ENCODE data around the gene BFSP2. TPM values are rescaled to one million over a fixed set of nuclear protein-coding genes. Genes with fewer than 3 reads are reported as not detected.

BFSP2 gene
- polyA plus RNA-seq, 4 donors = 0.69 TPM; not detected in 3

DNA sequence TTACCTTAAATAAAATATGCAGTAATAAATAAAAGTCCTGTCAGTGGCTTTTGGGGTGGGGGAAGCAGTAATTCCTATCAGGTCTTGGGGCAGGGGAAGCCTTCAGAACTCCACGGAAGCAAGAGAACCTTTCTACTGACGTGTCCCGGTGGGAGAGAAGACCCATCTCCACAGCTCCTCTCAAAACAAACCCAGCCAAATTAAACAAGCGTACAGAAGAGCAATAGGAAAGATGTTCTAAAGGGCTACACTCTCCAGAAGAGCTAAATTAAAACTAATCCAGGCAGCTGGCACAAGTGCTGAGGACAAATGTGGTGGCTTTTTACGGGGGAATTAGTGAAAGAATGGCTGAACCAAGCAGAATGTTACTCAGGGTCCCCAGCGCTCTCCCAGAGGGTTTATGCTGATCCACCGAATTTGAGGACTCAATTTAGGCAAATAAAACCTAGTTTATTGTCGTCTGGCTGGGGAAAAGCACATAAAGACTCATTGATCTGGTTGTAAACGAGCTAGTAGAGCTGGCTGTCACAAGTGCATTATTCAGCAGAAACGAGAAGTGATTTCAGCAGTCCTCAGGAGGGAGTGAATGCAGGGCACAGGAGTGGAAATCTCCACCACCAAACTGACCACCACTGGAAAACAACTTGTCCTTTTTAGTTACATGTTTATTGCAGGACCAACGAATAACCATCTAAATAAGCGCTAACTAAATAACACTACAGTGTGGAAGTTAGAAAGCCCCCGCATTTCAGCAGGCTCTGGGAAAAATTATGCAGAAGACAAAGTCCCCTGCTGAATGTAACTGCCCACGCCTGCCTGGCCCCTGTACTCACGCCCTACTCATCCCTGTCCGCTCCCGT, 13.5 kb downstream of the BFSP2 start:
- no peak for DNase-seq (ENCODE audit: low read depth in 4 of 4, low spot score in 3 of 4)

DNA sequence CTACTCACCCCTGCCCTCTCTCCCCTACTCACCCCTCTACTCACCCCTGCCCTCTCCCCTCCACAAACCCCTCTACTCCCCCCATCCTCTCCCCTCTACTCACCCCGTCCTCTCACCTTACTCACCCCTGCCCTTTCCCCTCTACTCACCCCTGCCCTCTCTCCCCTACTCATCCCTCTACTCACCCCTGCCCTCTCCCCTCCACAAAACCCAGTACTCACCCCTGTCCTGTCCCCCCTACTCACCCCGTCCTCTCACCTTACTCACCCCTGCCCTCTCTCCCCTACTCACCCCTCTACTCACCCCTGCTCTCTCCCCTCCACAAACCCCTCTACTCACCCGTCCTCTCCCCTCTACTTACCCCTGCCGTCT, 14.2 kb downstream of the BFSP2 start:
- no peak for DNase-seq (ENCODE audit: low read depth in 4 of 4, low spot score in 3 of 4)

DNA sequence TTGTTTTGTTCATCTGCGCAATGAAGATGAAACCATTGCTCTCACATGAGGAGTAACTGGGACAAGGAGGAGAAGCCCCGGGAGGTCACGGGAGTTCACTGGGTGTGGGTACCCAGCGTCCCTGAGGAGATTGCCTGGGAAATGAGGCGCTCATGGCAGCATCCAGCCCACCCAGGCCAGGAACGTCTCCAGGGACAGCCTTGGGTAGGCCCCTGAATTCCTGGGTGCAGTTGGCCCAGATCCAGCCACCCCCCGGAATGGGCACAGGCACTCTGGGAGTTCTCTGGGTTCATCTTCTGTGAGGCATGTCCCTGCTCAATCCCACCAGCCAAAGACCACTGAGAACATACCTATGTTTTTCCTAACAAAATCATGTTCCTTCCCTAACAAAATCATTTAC, 18.5 kb downstream of the BFSP2 start:
- DNase-seq (ENCODE audit: low read depth in 4 of 4, low spot score in 3 of 4) = no peak

DNA sequence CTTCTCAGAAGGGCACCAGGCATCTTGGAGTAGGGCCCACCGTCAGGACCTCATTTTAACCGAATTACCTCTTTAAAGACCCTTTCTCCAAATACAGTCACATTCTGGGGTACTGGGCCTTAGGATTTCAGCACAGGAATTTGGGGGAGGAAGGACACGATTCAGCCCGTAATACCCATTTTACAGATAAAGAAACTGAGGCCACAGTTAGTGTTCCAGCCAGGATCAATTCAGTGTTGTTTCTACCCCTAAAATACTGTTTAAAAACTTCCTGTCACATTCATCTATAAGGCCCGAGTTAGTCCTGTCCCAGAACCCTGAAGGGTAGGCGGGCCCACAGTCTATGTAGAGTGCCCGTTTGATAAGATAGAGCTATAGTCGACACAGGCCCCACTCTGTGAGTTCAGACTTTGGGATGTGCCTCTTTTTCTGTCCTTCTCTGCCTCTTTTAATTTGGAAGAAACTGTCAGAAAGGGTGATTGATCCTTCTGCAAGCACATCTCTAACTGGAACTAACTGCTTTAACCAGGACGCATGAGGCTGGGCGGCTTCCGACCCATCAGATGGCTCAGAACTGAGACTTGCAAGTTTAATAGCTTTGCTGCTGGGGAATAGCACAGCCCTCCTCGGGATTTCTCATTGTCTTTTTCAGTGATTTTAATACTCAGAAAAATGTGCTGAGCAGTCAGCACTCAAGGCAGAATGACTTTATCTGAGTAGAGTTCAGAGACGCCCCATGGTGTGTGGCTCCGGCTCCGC, 19.5 kb downstream of the BFSP2 start:
- DNase-seq (ENCODE audit: low read depth in 4 of 4, low spot score in 3 of 4) = no peak

DNA sequence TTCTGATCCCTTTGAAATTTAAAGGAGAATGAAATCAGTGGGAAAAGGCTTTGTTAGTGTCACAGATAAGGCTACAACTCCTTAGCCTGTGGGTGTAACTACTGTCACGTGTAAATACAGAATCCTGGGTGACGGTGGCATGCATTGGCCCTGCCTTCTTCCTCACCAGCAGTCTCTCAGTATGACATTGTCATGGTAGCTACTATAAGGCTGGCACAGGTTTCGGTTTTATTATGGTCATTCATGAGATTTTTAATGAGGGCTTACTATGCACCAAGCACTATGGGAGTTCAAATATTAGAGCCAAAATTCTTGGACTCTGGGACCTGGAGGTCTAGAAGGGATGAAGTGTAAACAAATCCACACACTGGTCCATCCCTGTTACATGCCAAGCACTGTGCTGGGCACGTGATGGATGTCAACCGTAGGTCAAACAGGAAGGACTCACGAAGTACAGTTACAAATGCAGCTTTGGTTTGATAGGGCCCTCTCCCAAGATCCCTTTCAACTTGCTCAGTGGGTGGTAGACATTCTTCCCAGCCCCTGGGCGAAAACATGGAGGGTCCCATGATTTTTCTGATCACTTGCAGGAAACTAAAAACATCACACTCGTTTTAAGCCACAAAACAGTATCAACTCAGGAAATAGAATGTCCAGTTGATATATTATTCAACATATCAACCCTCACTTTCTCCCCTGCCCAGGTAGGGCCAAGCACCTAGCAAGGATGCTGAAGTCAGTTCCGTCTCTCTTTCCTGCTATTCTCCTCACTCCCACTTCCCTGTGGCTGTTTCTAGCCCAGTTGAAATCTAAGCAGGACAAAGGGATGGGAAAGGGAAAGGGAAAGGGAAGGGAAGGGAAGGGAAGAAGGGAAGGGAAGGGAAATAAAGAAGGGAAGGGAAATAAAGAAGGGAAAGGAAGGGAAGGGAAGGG, 25.3 kb downstream of the BFSP2 start:
- DNase-seq (ENCODE audit: low read depth in 4 of 4, low spot score in 3 of 4) = no peak

DNA sequence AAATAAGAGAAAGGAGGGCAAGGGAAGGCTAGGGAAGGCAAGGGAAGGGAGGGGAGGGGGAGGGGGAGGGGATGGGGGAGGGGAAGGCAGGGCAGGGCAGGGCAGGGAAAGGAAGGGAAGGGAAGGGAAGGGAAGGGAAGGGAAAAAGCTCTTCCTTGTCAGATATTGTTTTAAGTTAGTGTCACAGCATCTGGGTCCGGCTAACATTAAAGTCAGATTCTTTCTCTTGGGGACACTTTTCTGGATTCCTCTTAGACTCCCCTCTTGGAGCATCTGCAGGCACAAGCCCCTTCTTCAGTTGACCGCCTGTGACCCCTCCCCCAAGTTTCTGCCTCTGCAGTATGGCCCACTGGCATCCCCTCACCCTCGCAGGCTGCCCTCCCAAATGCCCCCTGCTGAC, 26.0 kb downstream of the BFSP2 start:
- DNase-seq (ENCODE audit: low read depth in 4 of 4, low spot score in 3 of 4) = no peak

DNA sequence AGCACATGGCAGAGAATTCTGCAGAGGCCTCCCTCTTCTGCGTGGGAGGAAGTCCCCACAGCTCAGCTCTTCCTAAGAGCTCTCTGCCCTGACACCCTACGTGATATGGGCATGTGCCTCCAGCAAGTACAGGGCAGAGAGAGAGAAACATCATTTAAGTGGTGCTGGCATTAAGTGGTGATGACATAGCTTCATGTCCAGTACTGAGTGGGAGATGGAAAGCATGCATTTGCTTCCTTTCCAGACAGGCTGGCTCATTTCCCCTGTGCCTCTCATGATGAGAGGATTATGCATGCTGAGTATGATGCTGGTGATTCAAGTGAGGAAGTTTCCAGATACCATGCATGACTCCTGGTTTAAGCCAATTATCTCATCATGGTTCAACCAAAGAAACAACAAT, 26.9 kb downstream of the BFSP2 start:
- no peak for DNase-seq (ENCODE audit: low read depth in 4 of 4, low spot score in 3 of 4)

DNA sequence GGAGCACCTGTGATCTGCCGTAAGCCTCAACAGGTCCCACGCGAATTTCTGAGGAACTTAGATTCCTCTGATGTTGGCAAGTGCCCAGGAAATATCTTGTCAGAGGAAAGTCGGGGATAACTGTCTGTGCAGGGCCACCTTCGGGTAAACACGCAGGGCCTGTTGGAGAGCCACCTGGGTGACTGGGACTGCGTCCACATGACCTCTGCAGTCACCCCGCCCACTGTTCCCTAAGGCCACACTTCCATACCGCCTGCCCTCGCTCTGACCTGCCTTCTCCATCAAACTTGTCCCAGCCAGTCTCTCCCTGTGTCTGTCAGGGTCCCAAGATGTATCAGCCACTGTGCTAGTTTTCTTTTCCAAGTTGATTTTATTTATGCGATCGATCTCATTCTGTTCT, 28.7 kb downstream of the BFSP2 start:
- no peak for DNase-seq (ENCODE audit: low read depth in 4 of 4, low spot score in 3 of 4)

DNA sequence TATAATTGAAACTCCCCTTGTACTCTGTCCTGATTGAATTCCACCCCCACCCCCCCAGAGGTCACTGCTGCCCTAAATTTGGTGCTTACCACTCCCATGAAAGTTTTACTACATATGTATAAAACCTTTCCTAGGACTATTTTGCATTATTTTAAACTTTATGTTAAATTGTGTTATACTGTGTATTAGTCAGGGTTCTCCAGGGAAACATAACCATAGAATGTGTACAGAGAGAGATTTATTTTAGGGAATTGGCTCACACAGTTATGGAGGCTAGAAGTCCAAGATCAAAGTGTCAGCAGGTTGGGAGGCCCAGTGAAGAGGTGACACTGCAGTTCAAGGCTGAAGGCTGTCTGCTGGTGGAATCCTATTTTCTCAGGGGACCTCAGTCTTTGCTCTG, 29.2 kb downstream of the BFSP2 start:
- DNase-seq (ENCODE audit: low read depth in 4 of 4, low spot score in 3 of 4) = no peak

DNA sequence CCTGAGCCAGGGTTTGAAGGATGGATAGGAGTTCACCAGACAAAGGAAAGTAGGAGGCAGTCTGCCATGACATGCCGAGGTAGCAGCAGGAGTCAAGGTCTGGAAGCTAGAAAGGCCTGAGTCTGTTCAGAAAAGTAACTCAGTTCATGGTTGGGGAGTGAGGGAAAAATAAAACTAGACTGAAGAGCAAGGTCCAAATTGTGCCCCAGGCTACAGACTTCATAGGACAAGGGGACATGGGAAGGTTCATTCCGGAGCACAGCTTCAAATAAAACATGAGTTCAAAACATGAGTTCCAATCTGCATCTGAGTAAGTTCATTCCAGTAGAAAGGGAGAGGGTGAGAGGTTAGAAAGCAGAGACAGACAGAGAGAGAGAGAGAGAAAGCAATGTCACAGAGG, 39.7 kb downstream of the BFSP2 start:
- DNase-seq (ENCODE audit: low read depth in 4 of 4, low spot score in 3 of 4) = no peak

DNA sequence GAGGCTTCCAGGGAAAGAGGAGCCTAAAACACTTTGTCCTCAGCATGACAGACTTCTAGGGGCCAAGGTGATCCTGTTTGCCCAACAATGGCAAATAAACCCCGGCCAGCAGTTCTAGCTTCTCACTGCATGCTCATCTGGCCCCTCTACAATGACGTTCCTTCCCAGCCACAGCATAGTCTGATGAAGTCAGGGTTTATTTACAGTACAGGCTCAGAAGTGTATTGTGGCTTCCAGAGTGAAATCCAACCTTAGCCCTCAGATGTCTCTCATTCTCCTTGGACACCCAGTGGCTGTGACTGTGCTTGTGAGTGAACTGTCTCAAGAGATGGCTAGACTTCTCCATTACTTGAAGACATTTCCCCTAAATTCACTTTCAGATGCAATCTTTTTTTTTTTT, 40.8 kb downstream of the BFSP2 start:
- no peak for DNase-seq (ENCODE audit: low read depth in 4 of 4, low spot score in 3 of 4)

DNA sequence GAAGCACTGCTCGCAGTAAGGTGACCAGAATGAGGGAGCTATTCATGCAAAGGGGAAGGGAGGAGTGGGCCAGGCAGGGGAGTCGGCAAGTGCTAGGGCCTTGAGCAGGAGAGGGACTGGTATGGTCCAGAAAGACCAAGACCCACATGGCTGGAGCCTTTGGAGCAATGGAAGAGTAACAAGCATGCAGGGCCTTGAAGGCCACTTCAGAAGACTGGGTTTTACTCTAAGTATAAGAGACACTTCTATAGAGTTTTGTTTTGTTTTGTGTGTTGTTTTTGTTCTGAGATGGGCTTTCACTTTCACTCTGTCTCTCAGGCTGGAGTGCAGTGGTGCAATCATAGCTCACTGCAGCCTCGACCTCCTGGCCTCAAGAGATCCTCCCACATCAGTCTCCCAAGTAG, 42.0 kb downstream of the BFSP2 start:
- DNase-seq (ENCODE audit: low read depth in 4 of 4, low spot score in 3 of 4) = no peak

DNA sequence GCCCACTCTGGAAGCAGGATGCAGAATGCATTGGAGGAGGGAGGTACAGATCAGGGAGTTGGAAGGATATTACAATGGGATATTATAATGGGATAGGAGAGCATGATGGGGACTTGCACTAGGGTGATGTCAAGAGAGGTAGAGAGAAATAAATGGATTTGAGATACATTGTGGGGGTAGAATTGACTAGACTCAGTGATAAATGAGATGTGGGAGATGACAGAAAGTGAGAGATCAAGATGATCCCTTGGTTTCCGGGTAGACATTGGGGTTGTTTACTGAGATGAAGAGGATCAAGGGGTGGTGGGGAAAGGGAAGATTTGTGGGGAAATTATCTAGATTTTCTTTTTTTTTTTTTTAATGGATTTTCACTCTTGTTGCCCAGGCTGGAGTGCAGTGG, 42.7 kb downstream of the BFSP2 start:
- DNase-seq (ENCODE audit: low read depth in 4 of 4, low spot score in 3 of 4) = no peak

DNA sequence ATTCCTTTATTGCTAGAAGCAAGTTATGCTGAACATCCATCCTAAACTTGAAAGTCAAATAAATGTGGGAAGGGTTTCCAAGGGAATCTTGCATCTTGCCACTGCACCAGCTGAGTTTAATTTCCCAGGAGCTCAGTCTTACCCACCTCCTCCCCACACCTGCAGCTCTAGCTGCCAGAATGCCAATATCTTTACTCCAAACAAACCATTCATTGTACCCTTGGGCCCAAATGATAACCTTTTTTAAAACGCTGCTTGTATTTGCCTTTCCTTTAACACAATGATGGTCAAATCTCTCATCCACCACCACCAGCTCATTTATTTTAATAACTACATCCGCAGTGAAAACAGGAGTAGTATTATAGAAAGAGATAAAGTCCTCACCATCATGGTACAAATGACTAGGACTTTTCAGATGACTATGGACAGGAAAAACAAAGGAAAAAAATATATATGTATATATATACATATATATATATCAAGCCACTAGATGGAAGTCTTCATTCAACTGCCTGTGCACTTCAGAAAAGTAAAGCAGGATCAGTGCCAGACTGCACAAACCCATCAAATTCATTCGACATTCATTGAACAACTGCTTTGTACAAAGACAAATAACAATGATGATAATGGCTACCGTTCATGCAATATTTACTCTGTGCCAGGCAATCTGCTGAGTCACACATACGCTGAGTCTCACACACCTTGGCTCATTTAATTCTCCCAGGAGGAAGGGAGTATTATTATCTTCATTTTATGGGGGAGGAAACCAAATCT, 44.0 kb downstream of the BFSP2 start:
- no peak for DNase-seq (ENCODE audit: low read depth in 4 of 4, low spot score in 3 of 4)

DNA sequence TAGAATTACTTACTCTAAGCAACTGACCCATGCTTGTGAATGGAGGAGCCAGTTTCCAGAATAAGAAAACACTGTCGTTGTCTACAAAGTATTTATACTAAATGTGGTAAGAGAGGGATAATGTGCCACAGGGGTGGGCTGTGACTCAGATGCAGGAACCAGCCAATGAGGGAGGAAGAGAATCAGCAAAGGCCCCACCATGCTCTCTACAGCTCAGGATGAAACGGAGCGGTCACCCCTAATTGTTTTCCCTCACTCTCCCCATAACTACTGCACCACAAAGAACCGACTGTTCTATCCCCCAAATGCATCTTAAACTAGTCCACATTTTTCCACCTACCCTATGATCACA, 44.5 kb downstream of the BFSP2 start:
- no peak for DNase-seq (ENCODE audit: low read depth in 4 of 4, low spot score in 3 of 4)

DNA sequence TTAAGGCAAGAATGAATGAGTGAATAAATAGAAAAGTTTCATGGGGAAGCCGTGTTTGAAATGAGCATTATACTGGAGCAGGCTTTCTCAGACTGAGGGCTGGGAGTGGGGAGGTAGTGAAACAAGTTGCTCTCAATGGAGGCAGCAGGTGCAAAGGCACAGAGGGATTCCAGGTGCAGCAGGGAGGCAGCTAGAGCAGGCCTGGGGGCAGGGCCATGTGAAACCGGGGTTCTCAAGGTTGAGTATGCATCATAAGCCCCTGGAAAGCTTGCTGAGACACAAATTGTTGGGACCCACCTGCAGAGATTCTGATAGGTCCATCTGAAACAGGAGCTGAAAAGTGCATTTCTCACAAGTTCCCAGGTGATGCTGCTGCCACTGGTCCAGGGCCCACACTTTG, 45.3 kb downstream of the BFSP2 start:
- no peak for DNase-seq (ENCODE audit: low read depth in 4 of 4, low spot score in 3 of 4)

DNA sequence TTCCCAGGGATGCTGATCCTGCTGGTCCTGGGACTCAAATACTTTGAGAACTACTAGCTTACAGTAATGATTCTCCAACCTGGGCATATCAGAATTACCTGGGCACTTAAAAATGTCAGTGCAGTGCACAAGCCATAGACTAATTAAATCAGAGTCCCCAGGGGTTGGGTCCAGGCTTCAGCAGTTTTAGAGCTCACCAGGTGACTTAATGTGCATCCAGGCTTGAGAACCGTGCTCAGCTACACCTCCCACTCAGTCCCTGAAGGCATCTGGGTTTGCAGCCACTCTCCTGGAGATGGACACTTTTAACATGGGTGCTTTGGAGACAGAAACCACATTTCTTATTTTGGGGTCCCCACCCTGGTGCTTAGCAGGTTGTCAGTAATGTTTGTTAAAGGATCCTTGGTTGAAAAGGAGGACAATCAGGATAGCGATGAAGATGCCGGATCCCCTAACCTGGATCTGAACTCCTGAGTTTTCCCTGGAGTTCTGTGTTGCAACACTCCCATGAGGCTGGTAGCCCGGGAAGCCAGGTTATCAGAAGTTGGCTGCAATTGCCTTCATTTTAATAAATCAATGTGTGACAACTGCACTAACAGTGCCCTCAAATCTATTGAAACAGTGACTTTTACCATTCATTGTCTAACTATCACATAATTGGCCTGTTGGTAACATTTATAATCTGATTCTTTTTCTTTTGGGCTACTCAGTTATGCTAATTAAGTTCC, 48.1 kb downstream of the BFSP2 start:
- peak in 1 of 4 donors; percentile 26 for DNase-seq (ENCODE audit: low read depth in 4 of 4, low spot score in 3 of 4)

DNA sequence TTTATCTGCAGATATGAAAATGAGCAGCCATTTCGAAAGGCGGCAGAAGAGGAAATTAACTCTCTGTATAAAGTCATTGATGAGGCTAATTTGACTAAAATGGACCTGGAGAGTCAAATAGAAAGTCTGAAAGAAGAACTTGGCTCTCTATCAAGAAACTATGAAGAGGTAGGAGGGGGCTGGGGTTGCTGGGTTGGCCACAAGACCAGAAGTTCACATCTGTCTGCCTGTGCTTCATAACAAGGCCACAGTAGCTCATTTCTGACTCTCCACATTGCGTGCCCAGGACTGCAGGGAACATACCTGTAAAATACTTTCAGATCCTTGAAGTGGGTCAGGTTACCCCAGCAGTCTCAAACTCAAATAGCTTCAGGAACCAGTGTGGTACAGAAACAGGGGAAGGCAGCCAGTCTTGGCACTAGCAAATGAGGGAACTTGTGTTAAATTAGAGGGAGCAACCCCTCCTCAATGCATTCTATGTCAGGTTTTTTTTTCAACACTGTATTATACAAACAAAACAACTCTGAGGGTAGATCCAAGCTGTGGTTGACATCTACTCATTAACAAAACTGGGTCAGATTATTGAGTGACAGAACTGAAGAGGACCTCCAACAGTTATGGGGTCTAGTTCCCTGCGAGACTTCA, 48.7 kb downstream of the BFSP2 start:
- DNase-seq (ENCODE audit: low read depth in 4 of 4, low spot score in 3 of 4) = no peak

DNA sequence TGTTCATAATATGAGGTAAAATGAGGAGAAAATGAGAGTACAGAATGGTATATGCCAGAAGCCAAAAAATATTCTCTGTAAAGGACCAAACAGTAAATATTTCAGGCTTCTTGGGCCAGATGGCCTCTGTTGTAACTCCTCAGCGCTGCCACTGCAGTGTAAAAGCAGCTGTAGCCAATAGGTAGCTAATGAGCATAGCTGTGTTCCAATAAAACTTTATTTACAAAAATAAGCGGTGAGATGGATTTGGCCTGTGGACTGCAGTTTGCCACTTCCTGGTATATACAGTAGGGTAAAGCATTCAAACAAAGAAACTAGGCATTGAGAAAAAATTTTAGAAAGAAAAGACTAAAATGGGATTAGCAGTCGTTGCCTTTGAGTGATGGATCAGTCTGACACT, 51.5 kb downstream of the BFSP2 start:
- no peak for DNase-seq (ENCODE audit: low read depth in 4 of 4, low spot score in 3 of 4)
